Mononuclear cell (primary cell): ENCODE measurements around the gene LRP1B. TPM values are rescaled to one million over a fixed set of nuclear protein-coding genes. Genes with fewer than 3 reads are reported as not detected.

Experiments used
- H3K27me3 ChIP-seq: 2 replicates; pipeline ENCODE4 v1.6.0; 2011; ENCODE audit warnings: low read length, control low read depth; ENCODE audit not compliant: insufficient read depth
- H3K4me1 ChIP-seq: 2 replicates; pipeline ENCODE4 v1.5.1; 2011; ENCODE audit warnings: mild to moderate bottlenecking, low read length, control low read depth; ENCODE audit not compliant: insufficient read depth
- H3K4me3 ChIP-seq: 2 replicates; pipeline ENCODE4 v1.5.1; 2011; ENCODE audit warnings: mild to moderate bottlenecking, low read length, moderate library complexity
- H3K9me3 ChIP-seq: 2 replicates; pipeline ENCODE4 v1.5.1; 2011; ENCODE audit warnings: low read depth, mild to moderate bottlenecking, control low read depth, low read length
- total RNA-seq: library from RNA; depleted of rRNA; stranded (reverse); fragments of >200 nt; gene quantifications from one replicate; pipeline ENCODE4 v1.2.3, GENCODE V29; 2012

Gene LRP1B
- total RNA-seq, 1 donor, result under 0.01 TPM

GRCh38 chr2:141534666-141535362 lies 596.0 kb downstream of the LRP1B start:
- H3K4me1 ChIP-seq, result peaks cover 3% of the 10 kb centered on the region
- H3K27me3 ChIP-seq, result no peaks in the 10 kb centered on the region
- no peak overlapping the region for H3K4me3 ChIP-seq
- H3K9me3 ChIP-seq, result no peaks in the 10 kb centered on the region

GRCh38 chr2:141529659-141530058 lies 601.2 kb downstream of the LRP1B start:
- Histone ChIP-seq H3K4me1 (no peaks in the 10 kb centered on the region), H3K27me3 (no peaks in the 10 kb centered on the region), H3K4me3 (no peak overlapping the region), H3K9me3 (no peaks in the 10 kb centered on the region)

GRCh38 chr2:141528990-141529389 lies 601.8 kb downstream of the LRP1B start:
- Histone ChIP-seq H3K27me3 (no peaks in the 10 kb centered on the region), H3K9me3 (no peaks in the 10 kb centered on the region), H3K4me1 (no peaks in the 10 kb centered on the region), H3K4me3 (no peak overlapping the region)

- H3K4me3 ChIP-seq, result no peak overlapping the region
- no peaks in the 10 kb centered on the region for H3K4me1 ChIP-seq
Measured at GRCh38 chr2:141526760-141527159, 604.1 kb downstream of the LRP1B start.

GRCh38 chr2:141524777-141525176 lies 606.0 kb downstream of the LRP1B start:
- Histone ChIP-seq H3K27me3 (no peaks in the 10 kb centered on the region), H3K4me3 (no peak overlapping the region), H3K9me3 (no peaks in the 10 kb centered on the region), H3K4me1 (no peaks in the 10 kb centered on the region)

More at GRCh38 chr2:141526760-141527159, 604.1 kb downstream of the LRP1B start:
- Histone ChIP-seq H3K27me3 (no peaks in the 10 kb centered on the region), H3K9me3 (no peaks in the 10 kb centered on the region)

- H3K4me1 ChIP-seq, result no peaks in the 10 kb centered on the region
- no peak overlapping the region for H3K4me3 ChIP-seq
- H3K27me3 ChIP-seq, result no peaks in the 10 kb centered on the region
- H3K9me3 ChIP-seq, result no peaks in the 10 kb centered on the region
Measured at GRCh38 chr2:141523199-141523598, 607.6 kb downstream of the LRP1B start.

GRCh38 chr2:141522702-141523101 lies 608.1 kb downstream of the LRP1B start:
- no peaks in the 10 kb centered on the region for H3K27me3 ChIP-seq
- no peaks in the 10 kb centered on the region for H3K9me3 ChIP-seq
- H3K4me1 ChIP-seq, result no peaks in the 10 kb centered on the region
- no peak overlapping the region for H3K4me3 ChIP-seq

- no peaks in the 10 kb centered on the region for H3K27me3 ChIP-seq
- no peaks in the 10 kb centered on the region for H3K4me1 ChIP-seq
- no peaks in the 10 kb centered on the region for H3K9me3 ChIP-seq
- no peak overlapping the region for H3K4me3 ChIP-seq
Measured at GRCh38 chr2:141522048-141522447, 608.8 kb downstream of the LRP1B start.

GRCh38 chr2:141519906-141520305 lies 610.9 kb downstream of the LRP1B start:
- Histone ChIP-seq H3K4me1 (no peaks in the 10 kb centered on the region), H3K9me3 (no peaks in the 10 kb centered on the region), H3K27me3 (no peaks in the 10 kb centered on the region), H3K4me3 (no peak overlapping the region)

- Histone ChIP-seq H3K9me3 (no peaks in the 10 kb centered on the region), H3K27me3 (no peaks in the 10 kb centered on the region), H3K4me1 (no peaks in the 10 kb centered on the region), H3K4me3 (no peak overlapping the region)
Measured at GRCh38 chr2:141517852-141518421, 612.9 kb downstream of the LRP1B start.

- no peaks in the 10 kb centered on the region for H3K9me3 ChIP-seq
- H3K4me1 ChIP-seq, result no peaks in the 10 kb centered on the region
- no peak overlapping the region for H3K4me3 ChIP-seq
- H3K27me3 ChIP-seq, result no peaks in the 10 kb centered on the region
Measured at GRCh38 chr2:141517180-141517851, 613.5 kb downstream of the LRP1B start.

- Histone ChIP-seq H3K4me1 (no peaks in the 10 kb centered on the region), H3K4me3 (no peak overlapping the region), H3K27me3 (no peaks in the 10 kb centered on the region), H3K9me3 (no peaks in the 10 kb centered on the region)
Measured at GRCh38 chr2:141515931-141516330, 614.9 kb downstream of the LRP1B start.

- Histone ChIP-seq H3K4me1 (no peaks in the 10 kb centered on the region), H3K27me3 (no peaks in the 10 kb centered on the region)
Measured at GRCh38 chr2:141513853-141514252, 617.0 kb downstream of the LRP1B start.

GRCh38 chr2:141508806-141509595 lies 621.8 kb downstream of the LRP1B start:
- Histone ChIP-seq H3K9me3 (no peaks in the 10 kb centered on the region), H3K27me3 (no peaks in the 10 kb centered on the region), H3K4me1 (no peaks in the 10 kb centered on the region), H3K4me3 (no peak overlapping the region)

More at GRCh38 chr2:141513853-141514252, 617.0 kb downstream of the LRP1B start:
- Histone ChIP-seq H3K4me3 (no peak overlapping the region), H3K9me3 (no peaks in the 10 kb centered on the region)
